Gastroesophageal sphincter (tissue), 2 donors: ENCODE results near the gene NAGS.

Source experiments
- POLR2A ChIP-seq, 2 donors: fragments of 450-650 bp; IDR thresholded peaks; one replicate each; pipeline ENCODE4 v1.6.1; 2017; ENCODE audit warnings: antibody characterized with exemption in 2 of 2, mild to moderate bottlenecking in 2 of 2, moderate library complexity in 1 of 2
- POLR2AphosphoS5 ChIP-seq: sonication (generic); formaldehyde crosslinking; IDR thresholded peaks from one replicate; pipeline ENCODE4 v1.6.1; 2017; ENCODE audit warnings: antibody characterized with exemption

DNA sequence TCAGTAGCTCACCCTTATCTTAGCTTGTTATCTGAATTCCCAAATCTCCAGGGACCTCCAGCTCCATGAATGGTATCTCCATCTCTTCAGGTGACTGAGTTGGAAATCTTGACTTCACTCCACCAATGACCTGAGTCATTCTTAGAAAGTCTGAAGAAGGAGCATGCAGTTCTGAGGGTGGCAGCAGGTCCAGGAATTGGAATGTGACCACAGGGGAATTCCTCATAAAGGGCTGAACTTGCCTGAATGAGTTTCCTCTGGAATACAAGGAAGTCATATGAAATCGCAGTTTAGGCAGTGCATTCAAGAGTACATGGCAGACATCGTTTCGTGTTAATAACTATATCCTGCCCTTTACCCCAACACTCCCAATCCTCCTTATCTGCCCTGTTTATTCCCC lies 38.1 kb upstream of the NAGS start:
- TF ChIP-seq POLR2A (IDR thresholded peaks at IDR 0.05) (no peak), POLR2AphosphoS5 (no peak)
